ENCODE results near the gene BRINP2.

The BRINP2 gene

GRCh38 chr1:177130451-177130945 is 40.3 kb upstream of the BRINP2 start:
- TF ChIP-seq ZFX (IDR thresholded peaks at IDR 0.05; ENCODE audit: borderline replicate concordance), result no peak
- no peak for TF ChIP-seq CTCF (IDR thresholded peaks at IDR 0.05)
- H3K27ac ChIP-seq, result no peak overlapping the region

GRCh38 chr1:177131723-177132122 is 39.0 kb upstream of the BRINP2 start:
- TF ChIP-seq ZFX (IDR thresholded peaks at IDR 0.05; ENCODE audit: borderline replicate concordance), result no peak
- no peak for TF ChIP-seq CTCF (IDR thresholded peaks at IDR 0.05)
- no peak overlapping the region for H3K27ac ChIP-seq

GRCh38 chr1:177132141-177132540 is 38.6 kb upstream of the BRINP2 start:
- H3K27ac ChIP-seq, result no peak overlapping the region
- TF ChIP-seq CTCF (IDR thresholded peaks at IDR 0.05) (no peak), ZFX (IDR thresholded peaks at IDR 0.05; ENCODE audit: borderline replicate concordance) (no peak)

- no peak for TF ChIP-seq CTCF (IDR thresholded peaks at IDR 0.05)
- no peak for TF ChIP-seq ZFX (IDR thresholded peaks at IDR 0.05; ENCODE audit: borderline replicate concordance)
- H3K27ac ChIP-seq, result no peak overlapping the region
Measured at GRCh38 chr1:177133977-177134538, 36.7 kb upstream of the BRINP2 start.

- TF ChIP-seq CTCF (IDR thresholded peaks at IDR 0.05), result no peak
- TF ChIP-seq ZFX (IDR thresholded peaks at IDR 0.05; ENCODE audit: borderline replicate concordance), result no peak
- no peak overlapping the region for H3K27ac ChIP-seq
Measured at GRCh38 chr1:177135250-177135649, 35.5 kb upstream of the BRINP2 start.

- TF ChIP-seq CTCF (IDR thresholded peaks at IDR 0.05), result 0 out of 2 replicates have a peak, but pooled peaks have one; percentile 9
- TF ChIP-seq ZFX (IDR thresholded peaks at IDR 0.05; ENCODE audit: borderline replicate concordance), result no peak
Measured at GRCh38 chr1:177137814-177138213, 32.9 kb upstream of the BRINP2 start.

GRCh38 chr1:177138347-177138746 is 32.4 kb upstream of the BRINP2 start:
- TF ChIP-seq ZFX (IDR thresholded peaks at IDR 0.05; ENCODE audit: borderline replicate concordance) (no peak), CTCF (IDR thresholded peaks at IDR 0.05) (no peak)
- no peak overlapping the region for H3K27ac ChIP-seq

More at GRCh38 chr1:177137814-177138213, 32.9 kb upstream of the BRINP2 start:
- no peak overlapping the region for H3K27ac ChIP-seq

All from 22Rv1 (cell line).